Renal cortex interstitium (tissue), 11 donors: Measurements from ENCODE around the gene TEX28. TPM values are rescaled to one million over a fixed set of nuclear protein-coding genes. Genes with fewer than 3 reads are reported as not detected.
"Not testable (repeated sequence)": the region's sequence is repeated elsewhere in the genome, so short reads cannot be mapped to it uniquely, and the experiment has no call there.

Experiments used
- DNase-seq, 11 donors: peaks; one replicate each; pipeline ENCODE4 v3.0.0-alpha.2; 2013; ENCODE audit warnings: low read depth in 9 of 11, low spot score in 4 of 11; ENCODE audit errors: extremely low read depth in 1 of 11
- polyA plus RNA-seq, 3 donors: library from polyadenylated mRNA; unstranded; fragments of 120-200 nt; gene quantifications; one replicate each; pipeline ENCODE4 v1.2.1, GENCODE V29; 2013; ENCODE audit not compliant: insufficient read length in 3 of 3

The TEX28 gene
- polyA plus RNA-seq, 3 donors = not detected

- DNase-seq = no peak
Observed at GRCh38 chrX:154315416-154315815, 20.5 kb upstream of the TEX28 start.

DNA sequence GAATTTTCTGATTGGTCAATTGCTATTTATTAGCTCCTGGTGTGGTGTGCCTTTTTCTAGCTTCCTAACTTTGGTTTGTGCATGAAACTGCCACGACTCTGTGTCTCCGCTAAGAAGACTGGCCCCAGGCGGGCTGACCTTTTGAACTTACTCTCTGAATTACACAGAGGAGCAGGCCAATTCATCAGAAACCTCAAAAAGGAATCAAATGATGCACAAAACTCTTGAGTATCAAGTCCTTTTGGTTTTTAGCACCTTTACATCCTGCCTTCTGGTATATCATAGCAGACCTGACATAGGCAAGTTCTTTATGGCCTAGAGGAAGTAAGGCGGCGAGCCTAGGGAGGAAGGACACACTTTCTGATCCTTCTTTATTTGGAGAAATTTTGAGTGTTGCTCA is 18.2 kb upstream of the TEX28 start:
- DNase-seq = no peak

- DNase-seq = no peak
Observed at GRCh38 chrX:154312116-154312515, 17.2 kb upstream of the TEX28 start.

DNA sequence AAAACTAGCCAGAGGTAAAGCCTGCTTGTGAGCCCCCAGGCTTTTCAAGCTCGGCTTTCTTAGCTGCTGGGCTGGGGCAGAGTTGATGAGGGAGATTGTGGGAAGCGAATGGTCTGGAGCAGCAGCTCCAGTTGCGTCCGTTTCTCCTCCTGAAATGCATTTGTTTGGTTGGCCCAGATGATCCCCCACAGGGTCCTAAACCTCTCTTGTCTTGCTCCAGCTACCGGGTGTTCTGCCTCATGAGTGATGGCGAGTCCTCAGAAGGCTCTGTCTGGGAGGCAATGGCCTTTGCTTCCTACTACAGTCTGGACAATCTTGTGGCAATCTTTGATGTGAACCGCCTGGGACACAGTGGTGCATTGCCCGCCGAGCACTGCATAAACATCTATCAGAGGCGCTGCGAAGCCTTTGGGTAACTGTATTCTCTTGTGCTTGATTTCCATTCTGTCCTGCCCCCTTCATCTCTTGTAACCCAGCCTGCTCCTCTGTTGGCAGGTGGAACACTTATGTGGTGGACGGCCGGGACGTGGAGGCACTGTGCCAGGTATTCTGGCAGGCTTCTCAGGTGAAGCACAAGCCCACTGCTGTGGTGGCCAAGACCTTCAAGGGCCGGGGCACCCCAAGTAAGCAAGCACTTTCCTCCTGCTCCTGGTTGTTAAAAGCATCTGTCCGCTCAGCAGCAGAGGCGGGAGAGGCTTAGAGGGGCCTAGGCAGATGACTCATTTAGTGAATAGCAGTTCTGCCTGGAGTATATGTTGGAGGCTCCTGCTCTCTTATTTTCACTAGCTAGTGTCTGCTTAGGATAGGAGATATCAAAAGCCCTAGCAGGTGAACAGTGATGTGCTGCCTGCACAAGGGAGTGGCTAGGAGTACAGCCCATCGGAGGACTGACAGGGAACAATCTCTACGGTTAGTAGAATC is 16.0 kb upstream of the TEX28 start:
- no peak for DNase-seq

- DNase-seq = no peak
Observed at GRCh38 chrX:154309041-154309775, 14.3 kb upstream of the TEX28 start.

DNA sequence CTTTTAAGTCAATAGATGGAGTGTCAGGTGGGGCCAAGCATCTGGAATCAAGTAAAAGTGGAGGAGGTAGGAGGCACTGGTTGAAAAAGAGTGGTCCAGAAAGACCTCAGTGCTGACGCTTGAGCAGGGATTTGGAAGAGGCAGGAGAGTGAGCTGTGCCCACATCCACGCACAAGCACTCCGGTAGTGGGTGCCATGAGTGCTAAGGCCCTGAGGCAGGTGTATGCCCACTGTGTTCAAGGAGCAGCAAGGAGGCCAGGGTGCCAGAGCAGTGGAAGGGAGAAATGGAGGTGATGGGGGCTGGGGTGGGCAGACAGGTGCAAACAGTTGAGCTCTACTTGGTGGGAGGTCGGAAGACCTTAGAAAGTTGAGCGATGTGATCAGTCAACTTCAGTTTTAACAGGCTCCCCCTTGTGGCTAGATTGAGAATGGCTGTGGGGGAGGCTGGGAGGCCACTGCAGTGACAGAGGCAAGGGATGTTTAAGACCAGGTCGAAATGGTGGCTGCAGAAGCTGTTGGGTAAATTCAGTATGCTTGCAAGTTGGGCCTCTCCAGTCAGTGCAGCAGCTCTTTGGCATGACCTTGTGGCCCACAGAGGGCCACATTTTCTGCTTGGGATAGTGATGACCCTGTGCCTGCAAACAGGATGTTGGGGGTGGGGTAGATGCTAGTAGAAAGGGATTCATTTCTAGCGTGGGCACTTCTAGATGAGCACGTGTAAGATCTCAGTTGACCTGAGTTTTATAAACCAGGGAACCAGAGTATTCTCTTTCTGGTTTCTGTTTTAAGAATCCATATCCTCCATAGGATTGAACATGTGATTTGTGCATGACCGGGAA is 13.4 kb upstream of the TEX28 start:
- no peak for DNase-seq

- DNase-seq = no peak
Observed at GRCh38 chrX:154307202-154307601, 12.3 kb upstream of the TEX28 start.

GRCh38 chrX:154305541-154306205 is 10.7 kb upstream of the TEX28 start:
- DNase-seq = no peak

DNA sequence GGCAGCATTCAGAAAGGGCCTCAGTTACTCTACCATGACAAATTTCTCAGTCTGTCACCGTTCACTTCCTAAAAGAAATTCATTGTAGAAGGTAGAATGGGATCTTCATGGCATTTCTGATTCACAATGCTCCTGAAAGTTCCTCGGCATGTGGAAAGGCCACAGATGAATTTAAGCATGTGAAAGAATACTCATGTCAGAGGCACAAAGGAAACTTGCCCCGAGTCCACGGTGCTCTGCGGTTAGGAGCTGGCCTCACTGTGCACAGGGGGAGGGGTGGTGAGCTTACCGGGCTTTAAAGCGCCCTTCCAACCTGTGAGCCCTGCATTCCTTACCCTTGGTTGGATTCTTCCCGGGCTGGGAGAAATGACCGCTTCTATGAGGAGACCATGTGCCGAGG is 9.9 kb upstream of the TEX28 start:
- no peak for DNase-seq

- no peak for DNase-seq
Observed at GRCh38 chrX:154303476-154303875, 8.6 kb upstream of the TEX28 start.

GRCh38 chrX:154302998-154303397 is 8.1 kb upstream of the TEX28 start:
- DNase-seq = not testable (repeated sequence)

GRCh38 chrX:154300816-154301215 is 5.9 kb upstream of the TEX28 start:
- DNase-seq = no peak

GRCh38 chrX:154298312-154298711 is 3.4 kb upstream of the TEX28 start:
- DNase-seq = no peak

- no peak for DNase-seq
Observed at GRCh38 chrX:154296731-154297130, 1.8 kb upstream of the TEX28 start.

DNA sequence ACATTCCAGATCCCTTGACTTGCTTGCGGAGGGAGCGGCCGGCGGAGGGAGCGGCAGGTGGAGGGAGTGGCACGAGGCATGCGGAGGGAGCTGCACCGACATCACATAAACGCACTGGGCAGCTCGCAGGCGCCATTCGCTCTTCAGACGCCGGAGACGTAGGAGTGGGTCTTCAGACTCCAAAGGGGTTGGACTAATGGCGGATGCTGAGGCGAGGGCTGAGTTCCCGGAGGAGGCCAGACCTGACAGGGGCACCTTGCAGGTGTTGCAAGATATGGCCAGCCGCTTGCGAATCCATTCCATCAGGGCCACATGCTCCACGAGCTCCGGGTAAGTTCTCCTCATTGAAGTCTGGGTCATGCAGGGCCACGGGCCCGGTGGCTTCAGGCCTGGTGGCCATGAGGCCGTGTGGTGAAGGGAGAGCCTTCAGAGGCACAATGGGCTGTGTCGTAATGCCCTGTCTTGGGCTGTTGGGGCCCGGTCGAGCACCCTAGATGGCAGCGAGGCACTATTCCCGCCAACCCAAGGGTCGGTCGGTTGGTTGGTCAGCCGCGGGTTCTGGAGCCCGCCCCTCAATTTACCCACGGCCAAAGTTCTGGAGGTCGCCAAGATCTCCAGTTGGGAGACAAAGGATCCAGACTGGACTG is 863 bp upstream of the TEX28 start, which contains the start of gene TKTL1:
Gene TKTL1 (plus strand): TSS at position 132 of the 647 bp plus-strand sequence. CDS start 65 bp downstream, at position 197.
- DNase-seq = no peak

DNA sequence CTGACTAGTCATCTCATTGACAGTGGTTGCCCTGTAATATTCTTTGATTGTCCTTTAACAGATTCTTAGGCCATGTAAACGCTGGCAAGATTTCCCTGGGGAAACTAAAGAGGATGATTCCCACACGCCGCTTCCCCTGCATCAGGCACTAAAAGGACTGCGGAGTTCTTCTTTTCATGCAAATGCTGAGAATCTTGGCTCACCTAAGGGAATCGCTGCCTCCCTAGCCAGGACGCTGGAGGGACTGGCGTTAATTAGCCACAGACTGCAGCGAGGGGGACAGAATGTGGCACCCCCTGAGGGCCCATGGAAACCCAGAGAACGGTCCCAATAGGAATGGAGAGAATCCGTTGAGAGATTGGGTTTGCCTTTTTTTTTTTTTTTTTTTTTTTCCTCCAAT is 8.5 kb downstream of the TEX28 start:
- not testable (repeated sequence) for DNase-seq

DNA sequence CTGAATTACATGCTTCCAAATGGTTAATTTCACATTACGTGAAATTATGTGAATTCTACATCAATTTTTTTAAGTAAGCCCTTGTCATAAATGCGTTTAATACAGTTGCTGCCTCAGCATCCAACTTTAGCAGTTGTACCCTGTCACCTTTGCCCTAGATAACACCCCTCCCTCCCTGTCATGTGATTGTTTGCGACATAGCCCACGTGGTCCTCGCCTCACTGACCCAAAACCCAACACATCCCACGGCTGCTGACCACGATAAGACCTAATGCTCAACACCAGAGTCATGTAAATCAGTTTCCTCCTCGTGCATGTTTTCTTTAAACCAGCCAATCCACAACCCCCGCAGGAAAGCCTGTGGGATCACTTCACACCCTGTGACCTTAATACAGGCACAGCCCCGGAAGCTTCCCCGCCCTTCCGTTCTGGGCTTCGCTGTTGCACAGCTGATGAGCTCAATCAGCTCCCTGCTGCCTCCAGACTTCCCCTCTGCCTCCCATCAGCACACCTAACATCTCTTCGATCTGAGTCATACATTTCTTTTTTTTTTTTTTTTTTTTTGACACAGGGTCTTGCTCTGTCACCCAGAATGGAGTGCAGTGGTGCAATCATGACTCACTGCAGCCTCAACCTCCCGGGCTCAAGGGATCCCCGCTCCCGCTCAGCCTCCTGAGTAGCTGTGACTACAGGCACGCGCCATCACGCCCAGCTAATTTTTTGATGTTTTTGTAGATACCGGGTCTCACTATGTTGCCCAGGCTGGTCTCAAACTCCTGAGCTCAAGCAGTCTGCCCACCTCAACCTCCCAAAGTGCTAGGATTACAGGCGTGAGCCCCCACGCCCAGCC is 10.2 kb downstream of the TEX28 start:
- DNase-seq = not testable (repeated sequence)
